Epithelial cell of proximal tubule (primary cell): ENCODE results near the gene MTX3. TPM values are rescaled to one million over a fixed set of nuclear protein-coding genes. Genes with fewer than 3 reads are reported as not detected.

Experiments
- DNase-seq: peaks from one replicate; pipeline ENCODE4 v3.0.0-alpha.2; 2011; ENCODE audit warnings: low read depth
- H3K4me3 ChIP-seq: 2 replicates; pipeline ENCODE4 v1.5.1; 2011; ENCODE audit warnings: low read depth, mild to moderate bottlenecking, low read length
- CTCF ChIP-seq: conservative IDR thresholded peaks from 2 replicates; pipeline ENCODE4 v1.5.1; 2012; ENCODE audit warnings: low read depth, mild to moderate bottlenecking, low read length
- total RNA-seq: library from RNA; depleted of rRNA; stranded (reverse); fragments of >200 nt; gene quantifications from 2 replicates; pipeline ENCODE4 v1.2.3, GENCODE V29; 2015

Gene MTX3
- total RNA-seq, 1 donor from 2014 or later: 6.2 TPM

- no peak for TF ChIP-seq CTCF
- no peak overlapping the region for H3K4me3 ChIP-seq
- no peak for DNase-seq
These were observed 43.5 kb upstream of the MTX3 start for GRCh38 chr5:80034559-80034958.

- no peak overlapping the region for H3K4me3 ChIP-seq
- DNase-seq: no peak
- TF ChIP-seq CTCF: no peak
These were observed 42.5 kb upstream of the MTX3 start for GRCh38 chr5:80033513-80033912.

- H3K4me3 ChIP-seq: no peak overlapping the region
- no peak for TF ChIP-seq CTCF
- no peak for DNase-seq
These were observed 40.0 kb upstream of the MTX3 start for GRCh38 chr5:80031109-80031508.

GRCh38 chr5:80026841-80027240 lies 35.8 kb upstream of the MTX3 start:
- DNase-seq: no peak
- TF ChIP-seq CTCF: no peak
- no peak overlapping the region for H3K4me3 ChIP-seq

GRCh38 chr5:80025069-80025468 lies 34.0 kb upstream of the MTX3 start:
- TF ChIP-seq CTCF: no peak
- DNase-seq: no peak
- no peak overlapping the region for H3K4me3 ChIP-seq

GRCh38 chr5:80010754-80011392 lies 19.8 kb upstream of the MTX3 start:
- no peak for TF ChIP-seq CTCF
- H3K4me3 ChIP-seq: no peak overlapping the region
- DNase-seq: no peak

GRCh38 chr5:80008995-80009765 lies 18.1 kb upstream of the MTX3 start:
- TF ChIP-seq CTCF: no peak
- no peak for DNase-seq
- H3K4me3 ChIP-seq: no peak overlapping the region
